ENCODE measurements around the gene CD86. TPM values are rescaled to one million over a fixed set of nuclear protein-coding genes. Genes with fewer than 3 reads are reported as not detected.

Gene CD86
- total RNA-seq, 2 donors from 2014 or later = 1.9 to 5.1 TPM

- DNase-seq (ENCODE audit: low spot score) = no peak
- H3K27ac ChIP-seq = no peak overlapping the region
- TF ChIP-seq, protein P1, sequence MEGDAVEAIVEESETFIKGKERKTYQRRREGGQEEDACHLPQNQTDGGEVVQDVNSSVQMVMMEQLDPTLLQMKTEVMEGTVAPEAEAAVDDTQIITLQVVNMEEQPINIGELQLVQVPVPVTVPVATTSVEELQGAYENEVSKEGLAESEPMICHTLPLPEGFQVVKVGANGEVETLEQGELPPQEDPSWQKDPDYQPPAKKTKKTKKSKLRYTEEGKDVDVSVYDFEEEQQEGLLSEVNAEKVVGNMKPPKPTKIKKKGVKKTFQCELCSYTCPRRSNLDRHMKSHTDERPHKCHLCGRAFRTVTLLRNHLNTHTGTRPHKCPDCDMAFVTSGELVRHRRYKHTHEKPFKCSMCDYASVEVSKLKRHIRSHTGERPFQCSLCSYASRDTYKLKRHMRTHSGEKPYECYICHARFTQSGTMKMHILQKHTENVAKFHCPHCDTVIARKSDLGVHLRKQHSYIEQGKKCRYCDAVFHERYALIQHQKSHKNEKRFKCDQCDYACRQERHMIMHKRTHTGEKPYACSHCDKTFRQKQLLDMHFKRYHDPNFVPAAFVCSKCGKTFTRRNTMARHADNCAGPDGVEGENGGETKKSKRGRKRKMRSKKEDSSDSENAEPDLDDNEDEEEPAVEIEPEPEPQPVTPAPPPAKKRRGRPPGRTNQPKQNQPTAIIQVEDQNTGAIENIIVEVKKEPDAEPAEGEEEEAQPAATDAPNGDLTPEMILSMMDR (IDR thresholded peaks at IDR 0.05) = no peak
- H3K9me3 ChIP-seq = no peaks in the 10 kb centered on the region
- no peaks in the 10 kb centered on the region for H3K27me3 ChIP-seq
- H3K36me3 ChIP-seq = no peaks in the 10 kb centered on the region
- no peak overlapping the region for H3K4me3 ChIP-seq
- H3K4me1 ChIP-seq = no peaks in the 10 kb centered on the region
Measured at GRCh38 chr3:122079524-122080206, 24.5 kb downstream of the CD86 start.

GRCh38 chr3:122080207-122080587 is 25.0 kb downstream of the CD86 start:
- H3K4me1 ChIP-seq = no peaks in the 10 kb centered on the region
- H3K27me3 ChIP-seq = no peaks in the 10 kb centered on the region
- no peaks in the 10 kb centered on the region for H3K36me3 ChIP-seq
- TF ChIP-seq, protein P1 (IDR thresholded peaks at IDR 0.05) = no peak
- H3K9me3 ChIP-seq = no peaks in the 10 kb centered on the region
- H3K4me3 ChIP-seq = no peak overlapping the region
- DNase-seq (ENCODE audit: low spot score) = no peak
- H3K27ac ChIP-seq = no peak overlapping the region

DNA sequence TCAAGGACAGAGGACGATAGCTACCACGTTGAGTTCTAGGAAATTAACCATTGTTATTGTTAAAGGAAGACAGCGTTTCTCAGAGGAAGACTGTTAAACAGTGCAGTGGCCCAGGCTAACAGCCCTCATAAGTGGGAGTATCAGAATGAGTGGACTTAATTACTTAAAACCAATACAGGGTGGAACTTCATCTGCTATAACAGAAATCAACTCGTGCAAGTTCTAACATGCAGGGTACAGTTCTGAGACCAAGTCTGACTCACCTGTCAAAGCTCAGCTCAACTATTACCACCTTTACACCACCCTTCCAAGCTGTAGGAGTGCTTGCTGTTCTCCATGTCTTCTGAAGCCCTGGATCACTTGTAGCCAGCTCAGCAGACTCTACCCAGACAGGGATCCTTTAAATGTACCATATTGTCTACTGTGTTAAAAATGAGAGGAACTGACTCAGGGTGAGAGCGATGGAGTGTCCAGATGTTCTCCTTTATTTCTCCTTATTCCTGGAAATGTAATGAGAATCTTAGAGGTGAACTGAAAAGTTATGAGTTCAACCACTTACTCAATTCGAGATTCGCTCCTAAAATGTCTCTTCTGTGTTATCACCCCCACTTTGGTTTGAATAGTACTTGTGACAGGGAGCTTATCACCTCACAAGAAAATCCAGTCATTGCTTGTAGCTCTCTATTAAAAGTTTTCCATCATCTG is 26.5 kb downstream of the CD86 start:
- no peak overlapping the region for H3K4me3 ChIP-seq
- TF ChIP-seq, protein P1 (IDR thresholded peaks at IDR 0.05) = no peak
- DNase-seq (ENCODE audit: low spot score) = no peak
- H3K27me3 ChIP-seq = no peaks in the 10 kb centered on the region
- H3K4me1 ChIP-seq = no peaks in the 10 kb centered on the region
- no peak overlapping the region for H3K27ac ChIP-seq
- H3K36me3 ChIP-seq = no peaks in the 10 kb centered on the region
- no peaks in the 10 kb centered on the region for H3K9me3 ChIP-seq

DNA sequence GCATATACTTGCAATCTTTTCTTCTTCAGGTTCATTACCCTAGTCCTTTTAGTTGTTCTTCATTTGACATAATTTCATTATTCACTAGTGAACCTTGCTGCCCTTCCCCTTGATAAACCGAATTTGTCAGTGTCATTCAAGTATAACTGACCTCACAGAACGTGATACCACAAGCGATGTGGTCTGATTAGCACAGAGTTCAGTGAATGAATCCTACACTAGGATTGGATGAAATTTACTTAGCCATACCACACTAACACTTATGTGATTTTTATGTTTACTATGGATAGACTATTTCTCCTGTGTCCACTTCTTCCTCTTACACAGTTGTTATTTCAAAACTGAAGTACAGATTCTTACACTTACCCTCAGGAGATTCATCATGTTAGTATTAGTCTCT is 27.2 kb downstream of the CD86 start:
- DNase-seq (ENCODE audit: low spot score) = no peak
- no peaks in the 10 kb centered on the region for H3K36me3 ChIP-seq
- H3K9me3 ChIP-seq = no peaks in the 10 kb centered on the region
- TF ChIP-seq, protein P1 (IDR thresholded peaks at IDR 0.05) = no peak
- H3K4me1 ChIP-seq = no peaks in the 10 kb centered on the region
- H3K27me3 ChIP-seq = no peaks in the 10 kb centered on the region
- no peak overlapping the region for H3K4me3 ChIP-seq
- H3K27ac ChIP-seq = no peak overlapping the region

- Histone ChIP-seq H3K27ac (no peak overlapping the region), H3K9me3 (no peaks in the 10 kb centered on the region), H3K4me1 (no peaks in the 10 kb centered on the region), H3K27me3 (no peaks in the 10 kb centered on the region), H3K36me3 (no peaks in the 10 kb centered on the region), H3K4me3 (no peak overlapping the region)
- no peak for DNase-seq (ENCODE audit: low spot score)
- TF ChIP-seq, protein P1 (IDR thresholded peaks at IDR 0.05) = no peak
Measured at GRCh38 chr3:122084799-122085198, 29.6 kb downstream of the CD86 start.

Data from right atrium auricular region (tissue), 2 donors.